ENCODE data around the gene STK39.

DNA sequence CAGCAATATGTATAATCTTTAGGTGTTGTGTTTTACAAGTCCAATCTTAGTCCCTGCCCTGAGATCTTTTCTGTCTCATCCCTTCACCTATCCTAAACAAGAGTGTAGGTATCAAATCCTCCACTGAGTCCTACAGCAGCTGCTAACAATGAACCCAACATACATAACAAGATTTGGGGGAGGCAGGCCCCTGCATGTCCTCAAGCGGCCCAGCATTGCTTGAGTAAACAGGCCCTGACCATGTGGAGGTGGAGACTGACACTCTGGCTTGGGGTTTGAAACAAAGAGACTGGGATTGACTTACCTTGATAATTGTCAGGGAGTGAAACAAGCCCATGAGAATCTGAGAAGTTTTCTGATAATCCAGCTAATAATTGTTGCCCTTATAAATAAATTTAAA lies 213.4 kb downstream of the STK39 start:
- no peak for TF ChIP-seq CTCF (IDR thresholded peaks at IDR 0.05)
- TF ChIP-seq POLR2A (IDR thresholded peaks at IDR 0.05) = no peak

All from lower leg skin (tissue), 3 donors.